ENCODE measurements around the gene CCDC30.
"Not testable (repeated sequence)": the region's sequence is repeated elsewhere in the genome, so short reads cannot be mapped to it uniquely, and the experiment has no call there.

The CCDC30 gene

DNA sequence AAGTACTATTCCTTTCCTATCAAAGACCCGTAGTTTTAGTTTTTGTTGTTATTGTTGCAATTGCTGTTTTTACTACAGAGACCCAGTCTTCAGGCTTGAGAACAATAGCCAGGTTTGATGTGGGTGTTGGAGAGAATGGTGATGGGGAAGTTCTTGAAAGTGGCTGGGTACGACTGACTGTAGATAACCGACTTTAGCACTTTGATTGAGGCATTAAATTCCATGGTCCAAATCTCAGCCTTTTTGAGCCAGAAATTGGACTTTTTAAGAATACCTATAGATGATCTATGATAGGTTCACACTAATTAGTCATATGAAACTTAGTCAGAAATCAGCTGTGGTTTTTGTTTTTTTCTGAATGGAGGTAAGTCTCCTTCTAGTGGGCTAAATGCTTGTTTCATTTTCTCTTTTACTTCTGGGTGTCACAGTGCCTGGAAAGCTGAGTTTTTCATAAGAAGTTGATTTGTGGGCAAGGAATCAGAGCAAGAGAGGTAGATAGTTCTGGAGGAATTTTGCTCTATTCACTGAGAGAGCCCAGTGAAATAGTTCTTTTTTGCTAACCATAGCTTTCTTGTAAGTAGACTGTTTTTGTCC is 197.9 kb downstream of the CCDC30 start:
- DNase-seq = no peak

DNA sequence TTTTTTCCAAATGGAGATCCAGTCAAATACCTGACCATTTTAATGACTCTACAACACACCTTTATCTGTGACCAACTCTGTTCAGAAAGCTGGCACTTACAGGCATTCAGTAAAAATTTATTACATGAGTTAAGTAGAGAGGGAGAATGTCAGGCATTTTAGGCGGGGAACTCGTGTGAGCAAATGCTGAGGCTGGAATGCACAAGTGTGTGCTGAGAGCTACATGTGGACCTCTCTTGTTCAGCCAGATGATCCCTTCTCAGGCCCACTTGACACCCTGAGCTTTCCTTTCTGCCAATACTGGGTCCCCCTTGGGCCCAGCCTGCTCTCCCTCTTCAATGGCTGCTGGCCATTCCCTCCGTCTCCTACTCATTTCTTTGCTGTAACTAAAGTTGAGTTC is 206.8 kb downstream of the CCDC30 start:
- no peak for DNase-seq

DNA sequence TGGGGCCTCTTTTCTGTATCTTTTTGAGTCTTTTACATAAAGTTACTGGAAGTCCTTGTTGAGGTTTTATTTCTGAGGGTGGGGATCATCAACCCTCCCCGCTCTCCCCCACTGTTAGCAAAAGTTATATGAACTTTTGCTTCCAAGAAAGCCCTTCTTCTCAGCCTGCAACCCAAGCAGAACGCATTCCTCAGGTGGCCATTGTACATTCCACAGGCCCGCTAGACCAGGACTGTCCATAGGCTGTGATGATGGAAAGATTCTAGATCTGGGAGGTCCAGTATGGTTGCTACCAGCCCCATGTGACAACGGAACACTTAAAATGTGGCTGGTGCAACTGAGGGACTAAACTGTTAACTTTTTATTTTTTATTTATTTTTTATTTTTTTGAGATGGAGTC is 207.3 kb downstream of the CCDC30 start:
- no peak for DNase-seq

DNA sequence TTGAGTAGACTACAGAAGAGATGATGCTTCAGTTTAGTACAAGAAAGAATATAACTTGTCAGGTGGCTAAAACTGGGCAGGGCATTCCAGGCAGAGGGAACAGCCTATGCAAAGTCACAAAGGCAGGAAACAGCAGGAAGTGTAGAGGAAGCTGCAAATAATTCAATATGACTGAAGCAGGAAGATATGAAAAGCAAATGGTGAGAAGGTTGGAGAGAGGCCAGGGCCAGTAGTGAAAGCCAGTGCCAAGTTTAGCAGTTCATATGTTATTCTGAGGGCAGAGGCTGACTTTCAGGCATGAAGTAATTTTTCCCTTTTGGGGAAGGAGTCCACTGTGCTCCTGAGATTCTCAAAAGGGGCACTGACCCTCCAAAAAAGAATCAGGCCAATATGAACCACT is 211.1 kb downstream of the CCDC30 start:
- DNase-seq = no peak

DNA sequence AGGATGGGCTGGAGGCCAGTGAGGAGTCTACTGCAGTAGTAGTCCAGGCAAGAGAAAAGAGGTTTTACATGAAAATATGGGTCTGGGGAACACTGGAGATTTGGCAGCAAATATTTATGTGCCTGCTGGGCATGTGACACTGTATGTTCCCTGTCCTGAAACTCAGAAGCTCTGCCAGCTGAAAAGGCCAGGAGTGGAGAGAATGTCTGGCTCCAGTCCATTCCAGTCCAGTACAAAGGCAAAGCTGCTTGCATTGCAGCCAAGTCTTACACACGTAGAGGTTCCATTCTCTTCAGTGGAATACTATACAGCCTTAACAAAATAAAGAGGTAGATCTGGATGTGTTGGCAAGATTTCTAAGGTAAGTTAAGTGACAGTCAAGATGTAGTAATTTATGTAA is 211.6 kb downstream of the CCDC30 start:
- DNase-seq = no peak

DNA sequence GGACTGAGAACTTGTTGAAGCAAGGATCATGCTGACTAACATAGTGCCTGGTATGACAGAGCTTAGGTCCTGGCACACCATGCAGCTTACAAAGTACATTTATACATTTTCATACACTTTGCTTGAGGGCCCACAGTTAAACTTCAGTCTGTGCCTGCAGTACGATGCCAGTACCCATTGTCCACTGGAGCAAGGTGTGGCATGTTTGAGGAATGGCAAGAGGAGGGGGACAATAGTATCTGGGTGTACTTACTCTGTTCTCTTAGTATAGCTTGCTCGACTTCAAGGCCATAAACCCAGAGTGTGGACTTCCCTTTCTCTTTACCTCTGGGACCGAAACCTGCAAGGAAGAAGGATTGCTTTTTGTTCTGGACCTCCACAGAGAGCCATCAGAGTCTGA is 212.4 kb downstream of the CCDC30 start:
- no peak for DNase-seq

DNA sequence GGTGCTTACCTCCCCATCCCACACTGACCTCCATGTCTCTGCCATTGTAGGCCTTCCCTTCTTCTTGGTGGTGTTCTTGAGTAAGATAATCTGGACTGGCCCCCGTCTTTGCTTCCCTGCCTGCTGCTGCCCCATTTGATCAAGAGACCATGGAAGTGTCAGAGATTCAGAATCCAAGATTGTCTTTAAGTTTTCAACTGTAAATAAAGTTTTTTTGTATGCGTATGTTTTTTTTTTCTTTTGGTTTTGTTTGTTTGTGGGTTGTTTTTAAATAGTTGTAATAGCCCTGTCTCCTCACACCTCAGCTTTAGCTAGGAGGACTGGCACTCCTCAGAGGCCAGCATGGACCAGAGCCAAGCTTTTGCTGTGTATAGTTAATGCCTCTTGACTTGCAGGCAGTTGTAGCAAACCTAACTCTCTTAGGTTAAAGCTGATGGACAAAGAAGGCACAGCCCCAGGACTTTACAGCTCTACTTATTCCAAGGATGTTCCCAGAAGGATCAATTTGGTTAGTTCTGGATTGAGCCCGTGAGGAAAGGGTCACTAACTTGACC is 213.5 kb downstream of the CCDC30 start:
- DNase-seq = no peak

DNA sequence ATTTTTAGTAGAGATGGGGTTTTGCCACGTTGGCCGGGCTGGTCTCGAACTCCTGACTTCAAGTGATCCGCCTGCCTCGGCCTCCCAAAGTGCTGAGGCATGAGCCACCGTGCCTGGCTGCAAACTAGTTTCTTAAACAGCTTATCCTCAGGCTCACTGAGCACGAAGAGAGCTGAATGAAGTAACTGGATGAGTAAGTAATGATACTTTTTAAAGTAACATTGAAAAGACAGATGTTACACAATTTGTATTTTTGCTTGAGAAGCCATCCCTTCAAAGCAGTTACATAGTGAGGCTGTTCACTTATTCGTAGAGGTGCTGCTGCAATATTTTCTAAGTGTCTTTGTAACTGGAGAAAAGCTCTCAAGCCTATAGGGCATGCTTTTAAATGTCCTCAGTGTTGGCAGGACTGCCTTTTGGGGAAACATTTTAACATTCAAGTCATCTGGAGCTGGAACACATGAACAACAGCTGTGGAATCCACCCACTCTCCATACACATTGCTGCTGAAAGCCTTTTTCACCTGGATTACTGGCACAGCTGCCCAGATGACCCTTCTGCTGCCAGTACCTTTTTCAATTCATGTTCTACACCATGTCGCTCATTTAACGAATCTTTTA is 216.4 kb downstream of the CCDC30 start:
- DNase-seq = no peak

DNA sequence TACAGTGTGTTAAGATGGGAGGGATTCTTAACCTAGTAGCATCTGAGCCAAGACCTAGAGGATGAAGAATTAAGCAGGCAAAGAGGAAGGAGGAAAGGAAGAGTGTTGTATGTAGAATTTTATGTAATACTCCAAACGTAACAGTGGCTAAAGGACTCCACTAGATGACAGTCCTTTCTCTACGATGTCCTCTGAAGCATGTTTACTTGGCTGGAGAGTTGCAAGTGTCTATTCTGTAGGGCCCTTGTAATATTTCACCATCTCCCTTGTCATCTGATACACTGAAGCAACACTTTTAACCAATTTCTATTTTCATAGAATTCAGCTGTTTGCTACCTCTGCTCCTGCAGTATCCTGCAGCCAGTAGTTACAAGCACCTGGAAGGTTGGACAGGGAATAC is 217.0 kb downstream of the CCDC30 start:
- DNase-seq = no peak

DNA sequence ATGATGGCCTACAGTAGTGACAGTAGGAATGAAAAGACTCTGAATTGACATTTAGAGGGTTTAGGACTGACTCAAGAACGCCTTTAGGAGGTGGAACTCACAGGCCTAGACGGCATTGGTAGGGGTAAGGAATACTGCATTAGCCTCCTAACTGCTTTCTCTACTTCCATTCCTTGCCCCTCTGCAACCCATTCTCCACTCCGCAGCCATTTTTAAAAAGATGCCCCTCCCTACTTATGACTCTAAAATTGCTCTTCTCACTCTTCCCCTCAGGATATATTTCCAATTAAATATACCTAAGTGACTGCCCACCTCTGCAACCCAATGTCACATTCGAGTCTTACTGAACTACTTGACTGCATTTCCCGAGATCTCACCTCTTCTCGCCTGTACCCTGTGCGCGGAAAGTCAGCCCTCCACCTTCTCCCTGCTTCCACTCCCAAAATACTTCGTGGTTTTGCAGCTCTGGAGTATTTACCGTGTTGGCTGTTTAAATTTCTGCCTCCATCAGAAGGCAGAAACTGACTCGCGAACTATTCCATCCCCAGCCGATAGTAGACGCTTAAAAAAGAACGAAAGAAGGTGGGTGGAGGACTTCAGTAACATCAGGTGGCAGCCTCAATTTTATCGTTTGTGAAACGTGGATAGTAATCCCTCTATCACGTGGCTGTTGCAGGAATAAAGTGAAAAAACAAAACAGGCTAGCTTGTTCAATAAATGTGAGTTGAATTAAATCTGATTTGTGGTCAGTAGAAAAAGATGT is 218.0 kb downstream of the CCDC30 start:
- peak; percentile 35 for DNase-seq

DNA sequence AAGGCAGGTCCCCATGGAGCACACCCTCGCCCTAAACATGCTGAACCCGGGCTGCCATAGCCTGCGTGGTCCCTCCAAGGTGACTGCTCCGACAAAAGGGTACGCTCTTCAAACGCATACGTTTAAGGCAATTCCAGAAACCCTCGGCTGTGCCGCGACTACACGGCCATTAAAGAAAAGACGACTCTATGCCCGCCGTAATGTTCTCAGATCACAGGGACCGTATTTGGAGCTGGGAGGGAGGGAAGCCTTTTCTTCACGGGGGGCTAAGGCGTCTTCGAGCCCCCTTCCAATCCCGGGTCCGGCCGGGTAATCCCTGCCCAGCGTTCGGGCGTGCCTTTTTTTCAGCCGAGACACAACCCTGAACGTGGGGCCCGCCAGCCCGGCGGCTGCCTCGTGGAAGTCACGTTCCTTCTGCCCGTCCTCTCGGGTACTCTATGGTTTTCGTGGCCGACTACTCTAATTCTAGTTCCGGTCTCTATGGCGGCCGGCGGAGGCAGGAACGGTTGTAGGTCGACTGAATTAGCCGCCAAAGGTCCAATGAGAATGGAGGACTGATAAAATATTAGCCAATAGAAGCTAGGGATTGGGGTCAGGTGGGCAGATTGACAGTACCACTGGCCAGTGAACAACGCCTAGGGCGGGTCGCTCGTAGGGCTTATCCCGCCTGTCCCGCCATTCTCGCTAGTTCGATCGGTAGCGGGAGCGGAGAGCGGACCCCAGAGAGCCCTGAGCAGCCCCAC is 218.8 kb downstream of the CCDC30 start, which contains the start of gene YBX1:
TSS of gene YBX1 (plus strand) at position 678 of the 743 bp plus-strand sequence. CDS start 148 bp downstream, outside the sequence.
- DNase-seq = peak; percentile 98

DNA sequence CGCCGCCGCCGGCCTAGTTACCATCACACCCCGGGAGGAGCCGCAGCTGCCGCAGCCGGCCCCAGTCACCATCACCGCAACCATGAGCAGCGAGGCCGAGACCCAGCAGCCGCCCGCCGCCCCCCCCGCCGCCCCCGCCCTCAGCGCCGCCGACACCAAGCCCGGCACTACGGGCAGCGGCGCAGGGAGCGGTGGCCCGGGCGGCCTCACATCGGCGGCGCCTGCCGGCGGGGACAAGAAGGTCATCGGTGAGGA is 219.3 kb downstream of the CCDC30 start:
- DNase-seq = not testable (repeated sequence)

DNA sequence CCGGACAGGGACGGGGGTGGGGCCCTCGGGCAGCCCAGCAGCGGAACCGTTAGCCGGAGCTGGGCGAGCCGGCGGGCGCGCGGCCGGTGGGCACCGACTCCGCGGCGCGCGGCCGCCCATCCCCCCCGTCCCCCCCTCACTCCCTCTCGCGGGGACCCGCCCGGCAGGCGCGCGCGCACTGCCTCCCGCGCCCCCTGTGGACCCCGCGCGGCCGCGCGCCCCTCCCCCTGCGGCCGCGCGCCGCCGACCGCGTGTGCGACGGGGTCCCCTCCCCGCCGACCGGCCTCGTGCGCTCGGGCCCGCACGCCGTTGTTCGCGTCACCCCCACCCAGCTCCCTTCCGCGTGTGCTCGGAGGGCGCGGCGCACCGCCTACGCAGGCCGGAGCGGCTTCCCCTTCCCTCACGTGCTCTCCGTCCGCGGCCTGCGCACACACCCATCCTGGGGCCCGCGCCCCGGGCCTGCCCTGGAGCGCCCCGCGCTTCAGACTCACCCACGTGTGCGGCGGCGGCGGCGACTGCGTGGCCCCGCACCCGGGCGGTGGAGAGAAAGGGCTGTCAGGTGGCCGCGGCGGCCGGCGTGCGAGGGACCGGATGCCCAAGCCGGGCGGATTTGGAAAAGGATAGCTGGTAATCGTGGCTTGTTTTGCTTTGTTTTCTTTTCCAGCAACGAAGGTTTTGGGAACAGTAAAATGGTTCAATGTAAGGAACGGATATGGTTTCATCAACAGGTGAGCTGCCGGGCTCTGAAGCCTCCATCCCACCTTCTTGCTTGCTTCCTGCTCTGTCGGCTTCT is 219.8 kb downstream of the CCDC30 start:
- peak; percentile 70 for DNase-seq

DNA sequence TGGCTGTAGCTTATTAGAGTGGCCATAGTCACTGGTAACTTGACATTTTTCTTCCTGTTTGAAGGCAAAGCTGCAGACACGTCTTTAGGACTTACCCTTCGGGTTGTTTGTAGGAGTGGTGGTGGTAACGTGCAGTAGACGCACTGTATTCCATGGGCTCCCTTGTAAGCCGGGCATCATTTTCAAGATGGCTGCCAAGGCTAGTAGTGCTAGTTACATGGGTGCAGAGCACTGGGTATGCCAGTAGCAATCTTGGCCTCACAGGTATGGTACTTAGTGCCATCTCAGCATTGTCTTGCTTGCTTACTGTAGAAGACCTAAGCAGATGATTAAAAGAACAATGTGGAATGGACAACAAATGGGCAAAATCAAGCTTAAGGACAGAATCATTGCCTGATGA is 221.1 kb downstream of the CCDC30 start:
- peak; percentile 26 for DNase-seq

DNA sequence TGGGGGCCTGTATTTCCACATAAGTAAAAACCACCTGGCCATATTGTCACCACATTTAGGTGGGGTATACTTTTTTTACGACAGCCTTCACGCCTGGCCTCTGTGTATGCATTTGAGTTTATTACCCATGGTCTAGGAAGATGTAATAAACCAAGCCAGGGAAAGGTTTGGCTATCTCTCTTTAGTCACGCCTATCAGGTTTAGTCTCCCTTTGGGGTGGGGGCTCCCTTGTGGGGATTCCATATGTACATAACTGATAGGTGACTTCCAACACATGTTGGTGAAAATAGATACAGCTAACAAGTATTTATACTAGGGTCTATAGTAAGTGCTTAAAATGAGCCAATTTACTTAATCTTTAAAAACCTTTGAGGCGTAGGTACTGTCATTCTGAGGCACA is 223.3 kb downstream of the CCDC30 start:
- no peak for DNase-seq

DNA sequence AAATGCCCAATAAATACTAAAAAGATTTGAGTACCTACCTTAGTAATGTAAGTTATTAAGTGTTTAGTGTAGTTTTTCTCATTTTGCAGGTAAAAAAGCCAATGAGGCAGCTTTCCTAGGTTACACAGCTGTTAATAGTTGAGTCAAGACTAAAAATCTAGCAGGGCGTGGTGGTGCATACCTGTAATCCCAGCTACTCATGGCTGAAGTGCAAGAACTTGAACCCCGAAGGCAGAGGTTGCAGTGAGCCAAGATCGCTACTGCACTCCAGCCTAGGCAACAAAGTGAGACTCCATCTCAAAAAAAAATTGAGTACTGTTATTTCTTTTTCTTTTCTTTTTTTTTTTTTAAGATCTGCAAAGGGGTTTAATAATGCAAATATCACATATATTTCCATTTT is 226.8 kb downstream of the CCDC30 start:
- DNase-seq = no peak

DNA sequence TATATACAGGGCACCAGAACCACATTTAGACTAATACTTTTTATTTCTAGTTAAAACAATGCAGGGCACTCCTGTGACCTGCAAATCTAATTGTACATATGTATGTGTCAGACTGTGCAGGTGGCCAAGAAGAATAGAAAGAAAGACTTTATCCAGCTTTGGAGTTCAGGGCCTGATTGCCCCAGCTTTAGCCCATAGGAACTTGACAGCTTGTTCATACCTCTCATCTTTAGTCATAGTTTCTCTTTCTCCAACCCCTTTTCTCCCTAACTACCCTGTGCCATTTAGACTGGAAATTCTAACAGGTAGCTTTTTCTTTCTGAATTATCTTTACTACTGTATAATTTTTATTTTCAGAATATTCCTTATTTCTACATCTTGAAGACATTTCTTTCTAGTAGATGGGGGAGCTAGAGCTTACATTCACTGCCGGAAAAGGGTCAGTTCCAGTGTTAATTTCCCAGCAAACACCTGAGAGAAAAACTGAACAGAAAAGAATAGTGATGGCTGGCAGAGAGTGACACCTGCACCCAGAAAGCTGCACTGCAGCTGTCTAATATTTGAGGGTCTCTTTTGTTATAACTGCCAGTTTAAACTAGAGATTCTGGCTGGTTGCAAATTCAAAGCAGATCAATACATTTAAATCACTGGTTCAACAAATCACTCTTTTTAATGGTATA is 227.5 kb downstream of the CCDC30 start:
- no peak for DNase-seq

DNA sequence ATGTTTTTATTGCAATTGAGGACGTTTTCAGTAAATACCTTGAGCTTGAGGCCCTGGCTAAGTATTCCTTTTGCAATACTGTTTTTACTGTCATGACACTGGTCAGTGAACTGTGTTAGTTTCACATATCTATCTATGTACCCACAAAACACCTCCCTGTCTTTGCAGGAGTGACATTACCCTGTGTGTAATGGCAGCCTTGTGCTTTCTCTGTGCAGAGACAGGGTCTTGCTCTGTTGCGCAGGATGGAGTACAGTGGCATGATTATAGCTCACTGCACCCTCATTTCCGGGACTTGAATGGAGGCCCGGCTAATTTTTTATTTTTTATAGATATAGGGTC is 228.0 kb downstream of the CCDC30 start:
- no peak for DNase-seq

DNA sequence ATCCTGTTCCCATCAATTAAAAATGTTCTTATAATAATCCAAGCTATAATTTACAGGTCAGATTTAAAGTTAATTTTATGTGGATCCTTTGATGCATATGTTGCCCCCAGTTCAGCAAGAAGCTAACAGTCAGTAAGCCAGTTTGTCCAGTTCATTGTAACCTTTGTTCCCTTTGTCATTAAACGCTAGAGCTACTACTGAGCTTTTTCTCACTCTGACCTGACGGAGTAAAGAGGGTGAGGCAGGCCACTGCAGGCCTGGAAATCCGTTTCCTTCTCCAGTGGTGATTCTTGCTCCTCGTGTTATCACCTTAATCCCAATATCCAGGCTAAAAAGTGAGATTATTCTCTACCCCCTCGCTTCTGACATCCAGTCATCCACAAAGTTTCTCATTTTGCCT is 229.4 kb downstream of the CCDC30 start:
- DNase-seq = no peak

DNA sequence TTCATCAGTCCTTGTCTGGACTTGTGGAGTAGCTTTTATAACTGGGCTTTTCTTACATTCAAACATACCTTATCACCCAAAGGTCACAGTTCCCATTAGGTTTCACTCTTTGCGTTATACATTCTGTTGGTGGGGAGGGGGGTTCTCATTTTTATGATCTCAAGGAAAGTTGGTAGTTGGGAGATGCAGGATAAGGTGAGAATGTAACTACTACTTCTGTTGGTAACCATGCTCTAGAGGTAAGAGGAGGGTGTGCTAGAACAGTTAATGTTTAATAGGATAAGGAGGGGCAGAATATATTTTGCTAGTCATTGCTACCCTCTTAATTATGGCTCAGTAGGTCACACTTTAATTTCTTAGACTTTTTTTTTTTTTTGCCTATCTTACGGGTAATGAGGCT is 229.8 kb downstream of the CCDC30 start:
- DNase-seq = no peak

DNA sequence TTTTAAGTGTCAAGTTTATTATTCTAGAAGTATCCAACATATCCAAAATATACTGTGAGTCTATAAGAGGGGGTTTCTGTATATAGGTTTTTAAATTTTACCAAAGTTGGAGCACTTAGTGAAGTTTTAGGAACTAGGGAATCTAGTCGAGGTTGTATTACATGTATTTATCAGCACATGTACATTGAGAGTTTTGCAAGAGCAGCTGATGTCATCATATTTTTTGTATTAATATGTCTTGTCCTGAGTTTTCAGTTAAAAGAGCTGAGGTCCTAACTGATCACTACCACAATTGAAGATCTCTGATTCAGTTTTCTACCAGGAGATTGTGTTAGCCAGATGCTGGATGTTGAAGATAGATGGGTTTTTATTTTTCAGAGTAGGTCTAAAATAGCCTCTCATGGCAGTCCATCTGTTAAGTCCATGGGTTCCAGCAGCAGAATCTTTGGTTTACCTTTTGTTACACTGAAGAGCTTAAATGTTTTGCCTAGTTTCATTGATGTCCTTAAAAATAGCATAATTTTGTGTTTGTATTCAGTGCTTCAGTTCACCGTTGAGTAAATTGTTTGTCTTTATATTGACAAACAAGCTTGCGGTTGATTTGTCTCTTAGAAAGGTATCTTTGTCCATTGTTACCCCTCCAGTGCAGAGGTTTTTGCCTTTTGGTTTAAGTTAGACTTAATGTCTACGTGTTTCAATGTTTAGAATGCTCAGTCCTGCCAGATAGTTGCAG is 235.2 kb downstream of the CCDC30 start:
- no peak for DNase-seq

DNA sequence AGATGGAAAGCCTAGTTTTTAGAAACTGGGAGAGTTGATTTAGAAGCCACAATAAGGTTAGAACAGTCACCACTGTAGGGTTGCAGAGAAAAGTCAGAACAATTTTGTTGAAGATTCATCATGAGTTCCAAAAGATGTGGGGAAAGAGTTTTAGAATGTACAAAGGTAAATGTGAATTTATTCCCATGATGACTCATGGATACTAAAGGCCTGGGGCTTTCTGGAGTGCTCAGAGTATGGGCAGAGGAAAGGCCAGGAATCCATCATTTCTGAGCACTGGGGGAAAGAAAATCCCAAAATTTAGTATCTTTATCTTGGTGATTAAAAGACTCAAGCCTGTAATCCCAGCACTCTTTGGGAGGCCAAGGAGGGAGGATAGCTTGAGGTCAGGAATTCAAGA is 236.9 kb downstream of the CCDC30 start:
- no peak for DNase-seq

Data from CD4-positive, alpha-beta T cell treated with Interleukin-10 for 1 hour (primary cell).